Measurements from ENCODE around the gene RERE. TPM values are rescaled to one million over a fixed set of nuclear protein-coding genes. Genes with fewer than 3 reads are reported as not detected.
A peak's percentile ranks its signal among the peaks of the same experiment; 100 is the strongest.

The RERE gene
- total RNA-seq, 1 donor from 2014 or later: 134 TPM

DNA sequence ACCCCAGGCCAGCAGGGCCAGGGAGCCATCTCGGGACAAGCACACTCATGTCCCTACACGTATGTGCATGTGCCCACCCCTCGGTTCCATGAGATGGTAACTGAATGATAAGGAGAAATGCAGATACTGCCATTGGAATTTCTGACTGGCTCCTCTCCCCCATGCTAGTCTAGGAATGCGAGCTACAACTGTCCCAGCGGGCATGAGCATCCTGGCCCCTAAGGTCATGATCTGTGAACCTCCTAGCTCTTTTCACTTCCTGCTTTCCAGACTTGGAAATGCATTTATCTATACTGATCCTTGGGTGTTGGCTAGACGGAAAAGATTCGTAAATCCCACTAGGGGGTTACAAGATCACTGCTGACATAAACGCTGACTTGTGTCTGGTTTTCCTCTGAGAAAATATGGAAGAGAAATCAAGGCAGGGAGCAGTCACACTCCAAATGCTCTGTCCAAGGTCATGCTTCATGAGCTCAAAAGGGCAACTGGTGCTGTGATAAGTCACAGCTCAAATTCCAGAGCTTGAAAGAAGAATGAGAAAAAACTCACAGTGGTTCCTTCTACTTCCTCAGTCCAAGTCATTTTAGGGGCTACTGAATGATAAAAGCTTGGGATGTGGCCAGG, 449.8 kb downstream of the RERE start:
- ATAC-seq: no peak
- intact Hi-C loops (cut with DNase I): no loop called here
- no peak for DNase-seq (ENCODE audit: low spot score)

DNA sequence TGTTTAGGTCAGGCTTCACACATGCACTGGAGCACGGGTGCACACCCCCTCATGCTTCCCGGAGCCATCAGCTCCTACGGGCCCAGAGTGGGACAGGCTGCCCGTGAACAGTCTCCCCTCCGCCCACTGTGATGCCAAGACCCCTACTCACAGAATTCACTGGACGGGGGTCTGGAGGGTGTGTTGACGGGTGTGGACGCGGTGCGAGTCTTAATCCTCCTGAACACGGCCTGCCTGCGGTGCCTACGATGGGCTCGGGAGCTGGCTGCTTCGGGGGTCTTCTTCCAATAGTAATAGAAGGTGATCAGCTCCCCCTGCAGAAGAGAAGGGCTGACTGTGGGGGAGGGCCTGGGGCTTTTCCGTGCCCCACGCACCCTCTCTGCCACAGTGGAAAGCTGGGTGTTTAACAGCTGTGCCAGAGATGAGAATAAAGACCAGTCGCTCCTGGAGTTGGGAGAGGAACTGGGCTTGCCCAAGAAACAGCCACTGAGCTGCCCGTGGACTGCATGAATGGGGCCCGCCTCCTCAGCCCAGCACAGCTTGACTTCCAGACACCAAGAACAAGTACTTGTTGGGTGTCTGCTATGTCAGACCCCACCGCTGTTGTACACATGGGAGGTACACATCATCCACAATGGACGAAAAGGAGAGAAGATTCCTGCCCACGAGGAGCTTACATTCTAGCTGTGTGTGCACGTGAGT, 451.6 kb downstream of the RERE start:
- no peak for ATAC-seq
- DNase-seq (ENCODE audit: low spot score): peak; percentile 53
- intact Hi-C loops (cut with DNase I): no loop called here

DNA sequence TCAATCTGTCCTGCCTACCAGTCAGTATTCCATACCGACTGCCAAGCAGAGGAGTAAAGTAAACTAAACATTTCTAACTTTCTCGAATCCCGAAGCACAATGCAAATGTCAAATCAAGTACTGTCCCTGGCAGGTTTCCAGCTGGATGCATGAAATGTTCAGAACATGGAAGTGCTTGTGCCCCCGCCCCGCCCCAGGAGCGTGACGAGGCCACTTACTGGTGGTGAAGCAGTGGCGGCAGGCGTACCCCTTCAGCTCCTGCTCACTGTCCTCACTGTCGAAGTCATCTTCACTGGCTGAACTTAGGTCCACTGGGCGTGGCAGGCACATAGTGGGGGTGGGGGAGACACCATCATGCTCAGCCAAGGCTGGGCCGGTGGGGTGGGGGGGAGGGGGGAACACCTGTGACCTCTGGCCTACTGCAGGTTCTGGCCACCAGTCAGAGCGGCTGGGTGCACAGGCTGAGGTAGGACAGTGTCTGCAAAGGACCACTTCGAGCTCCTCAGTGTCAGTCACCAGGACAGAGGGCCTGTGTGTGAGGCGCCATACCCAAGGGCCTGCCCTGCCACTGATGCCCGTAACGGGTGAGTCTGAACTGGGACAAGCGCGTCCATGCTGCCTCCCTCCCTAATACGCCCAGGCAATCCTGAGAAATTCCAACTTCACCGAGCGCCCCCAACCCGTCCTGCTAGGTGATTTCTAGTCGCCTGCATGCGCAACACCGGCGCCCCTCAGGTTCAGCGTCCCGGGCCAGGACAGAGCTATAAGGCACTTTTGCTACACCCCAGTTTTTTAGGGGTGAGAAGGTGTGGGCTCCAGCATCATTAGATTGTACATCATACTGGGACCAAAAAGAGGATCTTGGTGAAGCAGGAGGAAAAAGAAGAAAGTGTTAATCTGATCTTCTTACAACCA, 452.7 kb downstream of the RERE start:
- ATAC-seq: peak; percentile 7
- DNase-seq (ENCODE audit: low spot score): peak; percentile 66
- intact Hi-C loops (cut with DNase I): no loop called here

DNA sequence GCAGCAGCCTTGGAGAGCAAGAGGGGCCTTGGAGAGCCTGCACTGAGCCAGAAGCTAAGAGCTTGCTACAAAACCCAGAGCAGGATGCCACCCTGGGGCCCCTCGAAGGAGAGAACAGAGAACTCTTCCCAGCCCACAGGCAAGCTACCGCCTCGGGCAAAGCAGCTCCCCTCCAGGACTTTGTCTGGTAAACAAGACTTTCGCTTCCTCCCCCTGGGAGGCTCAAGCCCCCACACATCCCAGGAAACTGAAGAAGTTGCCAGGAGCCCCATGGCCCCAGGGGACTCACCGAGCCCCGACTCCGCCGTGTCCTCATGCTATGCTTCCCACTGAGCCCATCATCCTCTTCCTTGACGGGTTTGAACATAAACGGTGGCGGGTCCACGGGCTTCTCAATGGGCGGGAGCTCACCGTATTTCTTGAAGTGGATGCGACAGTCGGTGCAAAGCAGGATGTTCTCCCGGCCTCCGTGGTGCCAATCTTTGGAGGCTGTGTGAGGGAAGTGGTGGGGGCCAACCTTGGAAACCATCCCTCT, 453.6 kb downstream of the RERE start:
- DNase-seq (ENCODE audit: low spot score): peak; percentile 57
- ATAC-seq: peak; percentile 1
- intact Hi-C loops (cut with DNase I): no loop called here

DNA sequence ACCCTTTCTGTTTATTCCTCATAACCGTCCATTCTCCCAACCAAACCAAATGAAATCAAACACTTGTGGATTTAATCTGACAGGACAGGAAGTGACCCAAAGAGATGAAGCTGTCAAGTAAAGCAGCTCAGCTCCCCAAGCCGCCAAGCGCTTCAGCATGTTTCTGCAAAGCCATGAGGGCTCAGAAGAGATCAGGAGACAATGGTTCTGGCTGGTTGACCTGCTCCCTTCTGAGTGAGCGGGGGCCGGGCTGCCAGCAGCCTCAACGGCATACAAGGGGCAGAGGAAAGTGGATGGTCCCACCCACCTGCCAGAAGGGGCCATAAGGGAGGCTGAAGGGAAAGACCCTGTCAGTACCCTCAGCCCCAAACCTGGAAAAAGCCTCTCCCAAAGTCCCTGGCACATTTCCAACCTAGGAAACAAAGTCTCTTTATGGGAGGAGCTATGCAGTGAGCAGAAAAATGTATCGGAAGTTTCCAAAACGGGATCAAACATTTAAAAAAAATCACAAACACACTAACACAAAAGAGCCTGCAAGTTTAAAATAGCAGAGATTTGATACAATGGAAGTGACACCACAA, 454.2 kb downstream of the RERE start:
- DNase-seq (ENCODE audit: low spot score) (peak; percentile 52), ATAC-seq (no peak)
- intact Hi-C loops (cut with DNase I): no loop called here

DNA sequence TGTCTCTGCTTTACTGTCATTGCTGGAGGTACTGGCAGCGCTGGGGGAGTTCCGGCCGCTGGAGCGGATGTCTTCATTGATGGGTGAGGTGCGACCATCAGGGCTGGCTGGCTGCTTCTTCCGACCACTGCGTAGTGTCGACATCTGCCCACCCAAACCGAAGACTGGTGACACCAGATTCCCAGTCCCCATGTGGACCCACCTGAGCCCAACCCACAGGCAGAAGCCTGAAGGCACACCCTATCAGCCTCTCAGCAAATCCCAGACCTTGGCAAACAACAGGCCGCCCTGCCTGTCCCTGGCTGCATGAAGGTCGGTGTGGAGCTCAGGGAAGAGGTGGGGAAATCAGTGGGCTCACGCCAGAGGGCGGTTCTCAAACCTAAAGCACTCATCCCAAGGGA, 454.7 kb downstream of the RERE start:
- peak; percentile 57 for DNase-seq (ENCODE audit: low spot score)
- intact Hi-C loops (cut with DNase I): no loop called here
- ATAC-seq: no peak

DNA sequence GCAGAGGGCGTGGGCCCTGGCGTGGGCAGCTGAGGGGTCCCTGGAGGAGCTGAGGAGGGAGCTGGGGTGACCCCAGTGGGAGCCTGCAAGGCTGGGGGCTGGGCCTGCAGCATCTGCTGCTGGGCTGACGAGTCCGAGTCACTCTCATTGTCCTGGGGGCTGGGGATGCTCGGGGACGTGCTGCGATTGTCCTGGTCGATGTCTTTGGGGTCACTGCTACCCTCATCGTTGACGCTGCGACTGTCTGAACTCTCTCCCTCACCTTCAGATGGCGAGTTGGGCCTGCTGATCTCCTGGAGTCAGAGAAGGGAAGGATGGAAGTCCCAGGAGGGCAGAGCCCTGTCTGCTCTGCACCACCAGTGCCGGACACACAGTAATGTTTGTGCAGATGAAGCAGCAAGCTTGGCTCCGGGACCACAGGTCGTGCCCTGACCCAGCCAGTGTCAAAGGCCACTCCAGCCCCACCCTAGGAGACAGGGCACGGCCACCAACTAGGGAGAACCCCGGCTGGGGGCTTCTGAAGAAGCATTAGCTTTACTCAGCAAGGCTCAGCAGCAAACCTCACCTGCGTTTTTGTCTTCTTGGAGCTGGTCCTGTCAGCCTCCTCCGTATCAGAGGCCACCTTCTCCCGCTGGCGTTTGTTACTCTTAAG, 456.1 kb downstream of the RERE start:
- no peak for DNase-seq (ENCODE audit: low spot score)
- no peak for ATAC-seq
- intact Hi-C loops (cut with DNase I): no loop called here

DNA sequence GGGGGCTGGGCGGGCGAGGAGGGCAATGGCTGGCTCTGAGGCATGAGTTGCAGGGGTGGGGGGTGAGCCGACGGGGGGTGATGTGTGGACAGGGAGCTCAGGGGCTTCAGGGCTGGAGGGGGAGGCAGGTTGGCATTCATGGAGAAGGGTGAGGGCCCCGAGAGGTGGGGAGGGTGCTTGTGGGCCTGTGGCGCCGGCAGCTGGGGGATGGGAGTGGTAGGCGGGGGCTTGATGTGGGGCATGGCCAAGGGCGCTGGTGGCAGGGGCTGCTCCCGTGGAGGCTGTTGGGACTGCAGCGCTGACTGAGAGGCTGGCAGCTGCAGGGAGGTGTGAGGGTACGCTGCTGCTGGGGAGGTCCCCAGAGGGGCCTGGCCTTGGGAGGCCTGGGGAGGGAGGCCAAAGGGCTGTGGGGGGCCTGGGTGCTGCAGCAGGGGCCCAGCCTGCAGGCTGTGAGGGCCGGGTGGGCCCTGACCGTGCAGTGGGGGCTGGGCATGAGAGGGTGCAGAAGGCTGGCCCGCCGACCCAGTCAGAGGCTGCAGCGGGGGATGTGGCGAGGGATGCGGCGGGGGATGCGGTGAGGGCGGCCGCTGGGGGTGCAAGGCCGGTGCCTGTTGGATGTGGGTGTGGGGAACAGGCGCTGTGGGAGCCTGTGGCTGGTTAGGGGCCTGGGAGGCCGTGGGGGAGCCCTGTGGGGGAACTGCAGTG, 456.8 kb downstream of the RERE start:
- DNase-seq (ENCODE audit: low spot score) (no peak), ATAC-seq (no peak)
- intact Hi-C loops (cut with DNase I): no loop called here

DNA sequence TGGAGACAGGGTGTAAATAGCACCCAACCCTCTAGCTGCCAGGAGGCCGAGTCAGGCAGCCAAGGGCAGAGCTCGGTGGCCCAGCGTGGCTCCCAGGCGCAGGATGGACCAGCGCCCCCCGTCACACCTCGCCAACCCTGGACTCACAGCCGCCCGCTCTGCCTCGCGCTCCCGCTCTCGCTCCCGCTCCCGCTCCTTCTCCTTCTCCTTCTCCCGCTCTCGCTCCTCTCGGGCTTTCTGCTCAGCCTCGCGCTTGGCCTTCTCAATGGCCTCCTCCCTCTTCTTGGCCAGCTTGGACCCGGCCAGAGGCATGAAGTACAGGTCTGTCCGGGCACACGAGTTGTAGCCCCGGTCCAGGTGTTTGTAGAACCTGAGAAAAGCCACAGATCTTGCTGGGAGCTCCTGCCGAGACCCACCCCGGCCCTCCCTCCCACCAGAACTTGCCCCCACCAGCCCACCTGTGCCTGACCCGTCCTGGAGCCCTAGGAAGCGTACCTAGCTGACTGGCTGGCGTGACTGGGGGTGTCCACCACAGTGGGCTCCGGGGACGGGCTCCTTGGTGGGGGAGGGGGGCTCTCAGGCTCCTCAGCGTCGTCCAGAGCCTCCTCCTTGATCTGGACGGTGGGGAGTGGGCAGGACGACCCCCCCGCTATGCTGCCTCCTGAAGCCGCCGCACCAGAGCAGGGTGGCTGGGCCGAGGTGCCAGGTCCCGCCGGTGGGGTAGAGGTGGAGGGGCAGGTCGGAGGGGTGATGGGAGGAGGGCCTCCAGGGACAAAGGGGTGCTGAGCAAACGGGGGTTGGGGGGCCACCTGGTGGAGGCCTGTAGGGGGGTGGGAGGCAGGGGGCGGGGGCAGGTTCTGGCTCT, 457.6 kb downstream of the RERE start:
- intact Hi-C loops (cut with DNase I): no loop called here
- no peak for DNase-seq (ENCODE audit: low spot score)
- ATAC-seq: no peak

DNA sequence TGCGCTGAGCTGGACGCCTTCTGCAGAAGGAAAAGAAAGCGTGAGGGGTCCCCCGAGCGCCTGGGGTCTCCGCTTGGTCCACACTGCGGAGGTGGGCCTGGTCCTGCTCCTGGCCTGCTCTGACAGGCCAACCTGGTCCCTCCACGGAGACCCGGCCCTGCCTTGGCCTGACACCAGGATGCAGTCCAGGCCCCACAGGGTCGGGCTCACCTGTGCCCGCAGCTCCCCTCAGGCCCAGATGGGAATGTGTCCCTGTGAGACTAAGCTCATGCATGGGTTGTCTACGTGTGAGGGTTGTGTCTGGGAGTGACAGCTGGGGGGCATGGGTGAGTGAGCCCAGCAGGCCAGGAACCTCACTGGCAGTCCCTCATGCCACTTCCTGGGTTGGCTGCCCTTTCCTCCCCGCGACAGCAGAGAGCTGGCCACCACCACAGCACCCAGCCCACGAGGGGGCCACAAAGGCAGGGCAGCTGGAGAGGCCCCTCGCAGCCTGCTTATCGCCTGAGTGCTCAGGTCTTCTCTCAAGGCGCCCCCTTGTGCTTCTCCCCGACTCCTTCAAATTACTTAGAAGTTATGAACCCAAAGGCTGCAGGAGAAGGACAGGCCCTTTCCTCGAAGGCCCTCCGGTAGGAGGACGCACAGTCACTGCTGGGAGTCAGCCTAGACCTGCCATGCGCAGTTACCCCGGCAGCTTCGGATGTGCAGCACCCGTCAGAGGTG, 458.4 kb downstream of the RERE start:
- ATAC-seq (no peak), DNase-seq (ENCODE audit: low spot score) (no peak)
- intact Hi-C loops (cut with DNase I): no loop called here

DNA sequence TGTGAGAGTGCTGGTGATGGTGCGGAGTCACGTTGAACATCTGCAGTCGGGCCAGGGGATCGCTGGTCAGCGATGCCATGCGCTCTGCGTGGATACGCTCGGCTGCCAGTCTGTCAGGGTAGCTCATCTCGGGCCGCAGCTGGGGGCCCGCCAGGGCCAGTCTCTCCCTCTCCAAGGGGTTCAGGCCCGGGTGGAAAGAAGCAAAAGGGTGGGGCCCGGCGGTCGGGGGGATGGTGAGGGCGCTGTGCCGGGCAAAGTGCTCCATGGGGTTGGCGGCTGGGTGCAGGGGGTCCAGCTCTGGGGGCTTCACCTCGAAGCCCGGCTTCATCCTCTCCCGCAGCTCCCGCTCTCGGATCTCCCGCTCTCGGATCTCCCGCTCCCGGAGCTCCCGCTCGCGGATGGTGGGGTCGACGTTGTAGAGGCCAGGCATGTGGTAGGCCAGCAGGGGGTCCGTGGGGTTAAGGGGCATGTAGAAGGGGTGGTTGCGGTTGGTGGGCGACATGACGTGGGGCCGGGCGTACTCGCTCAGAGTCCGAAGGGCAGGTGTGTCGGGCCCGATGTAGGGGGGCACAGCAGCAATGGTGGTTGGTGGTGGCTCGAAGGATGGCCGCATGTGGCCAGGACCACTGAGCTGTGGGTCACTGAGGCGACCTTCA, 459.1 kb downstream of the RERE start:
- ATAC-seq (no peak), DNase-seq (ENCODE audit: low spot score) (no peak)
- intact Hi-C loops (cut with DNase I): no loop called here

DNA sequence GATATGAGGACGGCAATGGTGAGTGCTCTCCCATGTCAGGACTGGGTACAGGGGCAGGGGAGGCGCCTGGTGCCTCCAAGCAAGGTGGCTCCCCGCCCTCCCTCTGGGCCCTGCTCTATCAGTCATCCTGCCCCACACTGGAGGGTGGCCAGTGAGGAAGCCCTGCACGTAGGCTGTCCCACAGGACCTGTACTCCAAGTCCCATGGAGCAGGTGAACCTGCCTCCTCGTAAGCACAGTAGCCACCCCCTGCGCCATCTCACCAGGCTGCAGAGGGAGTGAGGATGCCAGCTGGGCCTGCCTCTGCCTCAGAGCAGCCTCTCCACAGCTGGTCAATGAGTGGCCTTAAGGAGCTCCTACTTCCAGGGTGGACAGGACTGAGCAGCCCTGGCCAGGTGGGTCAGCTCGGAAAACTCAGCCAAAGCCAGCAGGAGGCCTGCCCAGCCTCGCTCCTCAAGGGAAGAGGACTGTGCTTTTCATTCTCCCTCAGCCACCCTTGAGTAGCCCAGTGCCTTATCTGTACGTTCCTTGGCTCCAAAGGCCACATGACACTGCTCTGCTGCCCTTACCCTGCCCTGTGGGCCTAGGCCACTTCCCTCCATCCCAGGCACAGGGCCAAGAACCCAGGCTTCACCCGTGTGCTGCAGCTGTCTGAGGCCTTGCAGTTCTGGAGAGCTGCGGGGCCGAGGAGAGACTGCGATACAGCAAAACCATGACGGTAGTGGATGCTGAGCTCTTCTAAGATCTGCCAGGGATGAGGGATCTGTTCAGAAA, 459.9 kb downstream of the RERE start:
- intact Hi-C loops (cut with DNase I): no loop called here
- DNase-seq (ENCODE audit: low spot score) (no peak), ATAC-seq (no peak)

DNA sequence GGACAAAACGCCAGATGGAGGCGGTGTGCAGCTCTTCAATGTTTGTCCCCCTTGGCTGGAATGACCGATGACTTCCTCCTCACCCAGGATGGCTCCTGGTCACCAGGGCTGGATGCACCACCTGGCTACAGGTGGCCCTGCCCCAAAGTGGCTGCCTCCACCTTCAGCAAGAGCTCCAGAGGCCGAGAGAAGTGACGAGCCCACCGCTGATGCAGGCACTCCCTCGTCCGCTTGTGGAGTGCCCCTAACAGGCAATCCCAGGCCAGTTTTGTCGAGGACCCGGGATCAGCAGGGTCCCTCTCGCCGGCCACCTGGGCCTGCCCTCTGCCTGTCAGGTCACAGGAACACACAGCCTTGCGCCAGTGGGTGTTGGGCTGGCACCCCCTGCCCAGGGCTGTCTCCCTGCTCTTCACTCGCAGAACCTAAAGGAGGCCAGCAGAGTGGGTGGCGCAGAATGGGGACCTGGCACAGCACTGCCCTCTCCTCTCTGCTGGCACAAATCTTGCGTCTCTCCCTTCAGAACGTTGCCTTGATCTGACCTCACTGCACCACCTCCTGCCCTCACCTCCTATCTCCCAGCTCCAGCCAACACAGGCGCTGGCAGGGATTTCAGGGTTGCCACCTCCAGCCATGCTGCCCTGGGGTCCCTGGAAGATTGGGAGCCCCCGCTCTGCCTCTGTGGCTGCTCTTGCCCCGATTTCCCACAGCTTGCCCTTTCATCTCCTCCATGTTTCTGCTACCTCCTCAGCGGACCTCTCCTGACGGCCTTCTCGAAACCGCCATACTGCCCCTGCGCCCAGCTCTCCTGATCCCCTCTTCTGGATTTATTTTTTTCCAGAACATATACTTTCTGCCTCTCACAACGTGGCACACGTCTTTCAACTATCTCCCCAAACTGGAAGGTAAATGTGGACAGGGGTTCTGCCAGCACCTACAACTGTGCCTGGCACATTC, 460.9 kb downstream of the RERE start:
- DNase-seq (ENCODE audit: low spot score): no peak
- ATAC-seq: no peak
- intact Hi-C loops (cut with DNase I): no loop called here

DNA sequence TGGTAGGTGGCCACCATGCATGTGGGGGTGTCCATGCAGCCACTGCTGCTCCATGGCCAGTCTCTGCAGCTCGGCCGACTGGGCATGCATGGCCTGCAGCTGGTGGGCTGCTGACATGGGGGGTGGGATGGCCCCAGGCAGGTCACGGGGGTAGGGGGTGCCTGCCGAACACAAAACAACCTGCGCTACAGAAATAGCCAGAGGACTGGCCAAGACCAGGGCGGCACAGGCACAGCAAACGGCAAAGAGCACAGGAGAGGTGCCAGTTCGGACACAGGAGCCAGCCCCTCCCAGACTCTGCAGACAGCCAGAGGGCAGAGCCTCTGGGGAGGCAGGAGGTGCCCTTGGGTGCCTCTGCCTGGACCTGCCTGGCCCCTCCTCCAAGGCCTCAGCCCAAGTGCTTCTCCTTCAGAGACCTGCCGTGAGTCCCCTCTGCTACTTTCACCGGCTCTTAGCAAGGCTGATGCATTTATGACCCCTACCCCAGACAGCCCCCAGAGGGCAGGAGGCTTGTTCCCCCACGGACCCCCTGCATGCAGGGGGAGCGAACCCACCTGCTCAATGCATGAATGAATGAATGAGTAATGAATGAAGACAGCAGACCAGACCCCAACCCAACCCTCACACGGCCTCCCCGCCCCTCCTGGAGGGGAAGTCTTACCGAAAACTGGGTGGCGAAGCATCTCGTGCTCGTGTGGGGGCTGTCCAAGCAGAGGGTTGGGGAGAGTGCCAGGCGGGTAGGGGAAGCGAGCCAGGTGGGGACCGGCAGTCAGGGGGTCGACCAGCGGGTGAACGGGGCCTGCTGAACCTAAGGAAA, 461.8 kb downstream of the RERE start:
- DNase-seq (ENCODE audit: low spot score) (no peak), ATAC-seq (no peak)
- intact Hi-C loops (cut with DNase I): no loop called here
